Neural cell (in vitro differentiated cells): ENCODE measurements around the gene TOGARAM1.

ENCODE experiments used
- CTCF ChIP-seq: fragments of 450-650 bp; IDR thresholded peaks from 2 replicates; pipeline ENCODE4 v1.5.1; 2014; ENCODE audit warnings: antibody characterized with exemption, mild to moderate bottlenecking, moderate library complexity; ENCODE audit not compliant: poor library complexity, severe bottlenecking
- MXI1 ChIP-seq: fragments of 450-650 bp; conservative IDR thresholded peaks from 2 replicates; pipeline ENCODE4 v1.6.1; 2014; ENCODE audit warnings: antibody characterized with exemption, mild to moderate bottlenecking; ENCODE audit not compliant: poor library complexity, severe bottlenecking

- TF ChIP-seq MXI1 (no peak), CTCF (no peak)
Measured at GRCh38 chr14:44968714-44969113, 6.7 kb downstream of the TOGARAM1 start.
